ENCODE results near the gene POLR3H.

POLR3H gene

GRCh38 chr22:41567512-41567768 lies 23.2 kb upstream of the POLR3H start:
- ChIA-PET CTCF (no interaction called here), POLR2A (ENCODE audit: low non-redundant PET) (no interaction called here)
- no peak for DNase-seq (ENCODE audit: low spot score)
- no peak overlapping the region for H3K27ac ChIP-seq
- TF ChIP-seq CTCF (conservative IDR thresholded peaks at IDR 0.05; ENCODE audit: low read depth) = no peak

- ChIA-PET CTCF (interaction anchor here (0.8 kb wide), 1 partner anchor 22 kb away, joined by 3 read pairs; no protein-coding TSS in a partner anchor), POLR2A (ENCODE audit: low non-redundant PET) (interaction anchor here (0.7 kb wide), 1 partner anchor 24 kb away, joined by 3 read pairs; no protein-coding TSS in a partner anchor)
- peak overlapping the region; percentile 69 for H3K27ac ChIP-seq
- no peak for TF ChIP-seq CTCF (conservative IDR thresholded peaks at IDR 0.05; ENCODE audit: low read depth)
- DNase-seq (ENCODE audit: low spot score) = peak; percentile 69
Observed at GRCh38 chr22:41565403-41566054, 21.3 kb upstream of the POLR3H start.

GRCh38 chr22:41564563-41564962 lies 20.3 kb upstream of the POLR3H start:
- peak; percentile 12 for DNase-seq (ENCODE audit: low spot score)
- no peak for TF ChIP-seq CTCF (conservative IDR thresholded peaks at IDR 0.05; ENCODE audit: low read depth)
- ChIA-PET CTCF (no interaction called here), POLR2A (ENCODE audit: low non-redundant PET) (no interaction called here)
- peak overlapping the region; percentile 69 for H3K27ac ChIP-seq

- H3K27ac ChIP-seq = peak overlapping the region; percentile 10
- ChIA-PET POLR2A (ENCODE audit: low non-redundant PET) (no interaction called here), CTCF (no interaction called here)
- TF ChIP-seq CTCF (conservative IDR thresholded peaks at IDR 0.05; ENCODE audit: low read depth) = no peak
- peak; percentile 48 for DNase-seq (ENCODE audit: low spot score)
Observed at GRCh38 chr22:41563051-41563711, 18.9 kb upstream of the POLR3H start.

- ChIA-PET CTCF (no interaction called here), POLR2A (ENCODE audit: low non-redundant PET) (no interaction called here)
- DNase-seq (ENCODE audit: low spot score) = no peak
- no peak for TF ChIP-seq CTCF (conservative IDR thresholded peaks at IDR 0.05; ENCODE audit: low read depth)
- H3K27ac ChIP-seq = peak overlapping the region; percentile 10
Observed at GRCh38 chr22:41562461-41562860, 18.2 kb upstream of the POLR3H start.

GRCh38 chr22:41561788-41562187 lies 17.5 kb upstream of the POLR3H start:
- no peak for TF ChIP-seq CTCF (conservative IDR thresholded peaks at IDR 0.05; ENCODE audit: low read depth)
- no peak overlapping the region for H3K27ac ChIP-seq
- ChIA-PET POLR2A (ENCODE audit: low non-redundant PET) (no interaction called here), CTCF (no interaction called here)
- no peak for DNase-seq (ENCODE audit: low spot score)
